GM19397 (cell line): Measurements from ENCODE around the gene NEBL.

Experiments used
- ATAC-seq: cut with Tn5 transposase; IDR thresholded peaks from one replicate; pipeline ENCODE4 v1.9.1; 2021; ENCODE audit warnings: mild to moderate bottlenecking, moderate library complexity; ENCODE audit not compliant: unreplicated experiment

Gene NEBL

DNA sequence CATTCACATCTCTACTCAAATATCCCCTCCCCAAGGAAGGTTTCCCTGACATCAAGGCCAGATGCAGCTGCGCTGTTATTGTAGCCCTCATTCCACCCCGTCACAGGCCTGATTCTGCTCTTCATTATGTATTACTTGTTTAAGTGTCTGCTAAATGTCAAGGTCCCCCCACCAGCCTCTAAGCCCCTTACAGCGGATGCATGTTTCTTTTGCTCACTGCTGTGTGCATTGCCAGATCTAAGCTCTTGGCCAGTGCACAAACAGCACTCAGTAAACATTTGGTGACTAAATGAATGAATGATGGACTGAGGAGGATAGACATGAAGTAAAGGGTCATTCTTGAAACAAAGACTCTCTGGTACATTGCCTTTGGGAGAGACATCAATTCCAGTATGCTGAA, 90.6 kb downstream of the NEBL start:
- ATAC-seq, result no peak

DNA sequence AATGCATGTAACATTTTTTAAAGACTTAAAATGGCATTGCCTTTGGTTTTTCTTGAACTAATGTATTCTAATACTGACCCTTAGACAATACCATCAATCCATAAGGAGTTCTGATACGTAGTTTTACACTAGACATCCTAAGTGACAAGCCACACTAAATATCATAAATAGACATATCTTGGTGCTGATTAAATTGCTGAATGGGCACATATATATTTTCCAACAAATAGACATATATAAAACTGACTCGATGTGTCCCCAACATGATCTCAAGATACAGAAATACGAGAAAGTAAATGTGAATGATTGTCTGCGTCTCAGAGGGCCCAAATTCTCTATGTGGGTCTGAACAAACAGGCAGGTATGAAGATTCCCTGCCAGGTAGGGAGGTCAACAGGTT, 99.8 kb downstream of the NEBL start:
- ATAC-seq, result no peak

DNA sequence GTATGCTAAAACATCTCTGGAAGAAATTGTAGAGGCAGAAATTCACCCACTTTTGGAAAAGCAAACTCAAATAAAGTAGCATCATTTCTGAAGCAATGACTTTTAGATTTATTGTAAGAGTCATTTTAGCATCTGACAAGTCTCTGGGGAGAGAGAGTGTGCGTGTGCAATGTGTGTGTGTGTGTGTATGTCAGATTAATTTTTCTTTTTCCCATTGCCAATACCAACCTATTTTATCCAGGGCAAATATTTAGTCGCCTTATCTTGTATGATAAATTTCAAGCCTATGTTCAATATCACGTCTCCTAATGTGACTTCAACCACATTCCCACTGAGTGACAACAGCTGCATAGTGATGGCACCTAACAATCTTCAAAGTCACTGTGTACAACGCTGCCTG, 101.7 kb downstream of the NEBL start:
- no peak for ATAC-seq

- ATAC-seq, result no peak
Measured at GRCh38 chr10:20785174-20785573, 111.9 kb downstream of the NEBL start.

DNA sequence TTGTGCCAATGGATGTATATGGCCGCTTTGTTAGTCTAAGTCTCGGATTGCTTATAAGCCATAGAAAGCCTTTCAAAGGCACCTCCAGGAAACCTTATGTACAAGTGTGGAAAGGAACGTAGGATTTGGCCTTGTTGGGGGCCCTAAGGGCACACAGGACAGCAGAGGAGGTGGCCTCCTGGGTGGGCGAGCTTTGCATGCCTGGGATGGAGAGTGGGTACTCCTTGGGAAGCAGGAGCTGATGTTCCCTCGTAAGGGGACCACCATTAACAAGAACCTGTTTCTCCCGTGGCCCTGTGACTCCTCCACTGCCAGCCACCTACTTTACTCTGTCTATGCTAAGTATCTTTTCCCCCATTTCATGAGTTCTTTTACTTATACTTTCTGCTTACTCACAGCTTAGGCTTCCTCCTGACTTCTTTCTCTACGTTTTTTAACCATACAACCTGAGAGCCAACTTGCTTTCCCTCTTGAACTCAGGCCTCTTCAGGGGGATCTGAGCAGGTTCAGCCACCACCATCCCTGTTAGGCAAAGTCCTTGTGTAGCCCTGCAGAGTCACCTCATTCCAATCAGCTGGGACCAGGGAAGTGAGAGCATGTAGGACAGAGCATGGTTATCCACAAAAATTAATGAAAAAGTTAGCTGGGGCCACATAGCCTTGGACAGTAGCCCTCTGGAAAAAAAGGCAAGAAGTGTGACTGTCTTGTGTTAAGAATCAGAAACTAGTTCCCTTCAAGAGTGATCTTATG, 118.9 kb downstream of the NEBL start:
- ATAC-seq, result no peak

GRCh38 chr10:20776384-20777118, 120.6 kb downstream of the NEBL start:
- no peak for ATAC-seq

DNA sequence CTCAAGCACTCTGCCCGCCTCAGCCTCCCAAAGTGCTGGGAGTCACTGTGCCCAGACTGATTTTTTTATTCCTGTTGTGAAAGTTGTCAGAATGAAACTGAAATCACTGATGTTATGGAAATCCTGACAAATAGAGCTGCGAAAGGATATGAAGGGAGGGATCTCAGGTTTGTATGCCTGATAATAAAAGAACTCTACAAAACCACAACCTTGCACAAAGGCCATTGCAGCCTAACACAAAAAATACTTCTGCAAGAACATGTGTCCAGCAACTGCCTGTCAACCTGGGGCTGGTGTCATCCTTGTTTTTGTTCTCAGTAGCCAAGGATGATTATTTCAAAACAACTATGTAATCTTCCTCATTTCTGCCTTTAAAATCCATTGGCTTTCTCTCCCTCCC, 126.1 kb downstream of the NEBL start:
- ATAC-seq, result no peak

GRCh38 chr10:20769481-20769880, 127.6 kb downstream of the NEBL start:
- no peak for ATAC-seq

DNA sequence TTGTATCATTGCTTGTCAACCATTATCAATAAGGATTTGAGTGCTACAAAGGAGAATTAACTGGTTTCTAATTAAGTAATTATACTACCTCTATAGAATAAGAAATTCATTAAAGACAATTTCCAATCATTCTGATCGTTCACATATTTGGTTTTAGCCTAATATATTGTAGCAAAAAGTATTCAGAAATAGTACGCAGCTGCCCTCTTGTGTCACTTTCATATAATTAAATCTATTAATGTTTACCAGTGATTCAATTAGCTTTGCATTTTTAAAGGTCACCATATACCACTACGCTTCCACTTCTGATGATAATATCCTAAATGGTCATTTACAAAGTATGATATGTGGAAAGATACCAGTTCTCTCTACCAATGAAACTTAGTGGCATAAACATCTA, 128.3 kb downstream of the NEBL start:
- no peak for ATAC-seq

GRCh38 chr10:20767028-20767427, 130.1 kb downstream of the NEBL start:
- ATAC-seq, result no peak

- ATAC-seq, result no peak
Measured at GRCh38 chr10:20765066-20765465, 132.0 kb downstream of the NEBL start.

GRCh38 chr10:20760460-20760859, 136.7 kb downstream of the NEBL start:
- no peak for ATAC-seq

GRCh38 chr10:20748551-20748950, 148.6 kb downstream of the NEBL start:
- no peak for ATAC-seq

DNA sequence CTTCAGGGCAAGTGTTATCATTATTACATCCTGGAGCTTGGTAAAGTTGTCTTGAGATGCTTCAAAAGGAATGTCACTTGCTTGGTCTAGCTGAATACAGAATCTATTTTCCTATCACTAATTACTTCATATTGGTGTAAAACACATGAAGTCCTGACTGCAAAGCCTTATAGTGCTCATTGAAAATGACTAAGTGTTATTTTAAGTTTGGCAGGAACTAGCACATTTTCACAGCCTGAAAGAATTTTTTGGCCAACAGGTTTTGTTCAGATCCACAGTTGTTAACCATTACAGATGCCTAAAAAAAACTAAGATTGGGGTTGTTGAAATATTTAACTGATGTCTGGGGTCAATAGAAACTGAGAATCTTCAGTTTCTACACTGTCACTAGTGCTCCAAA, 149.3 kb downstream of the NEBL start:
- no peak for ATAC-seq

DNA sequence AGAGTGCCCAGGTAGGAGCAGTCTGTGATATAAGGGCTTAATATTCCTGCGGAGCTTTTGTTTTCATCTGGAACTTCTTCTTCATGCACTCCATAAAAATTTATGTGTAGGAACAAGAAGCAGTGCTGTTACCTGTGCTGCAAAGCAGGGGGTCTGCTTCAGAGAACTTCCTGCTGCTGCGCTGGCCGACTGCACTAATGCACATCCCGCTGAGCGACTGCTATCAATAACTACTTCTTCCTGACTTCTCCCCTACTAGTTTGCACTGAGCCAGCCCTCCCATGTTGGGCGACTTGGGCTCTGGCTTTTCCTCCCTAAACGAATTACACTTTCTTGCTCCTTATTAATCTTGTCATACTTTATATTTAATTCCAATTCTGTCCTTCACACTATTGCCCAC, 150.3 kb downstream of the NEBL start:
- ATAC-seq, result no peak

DNA sequence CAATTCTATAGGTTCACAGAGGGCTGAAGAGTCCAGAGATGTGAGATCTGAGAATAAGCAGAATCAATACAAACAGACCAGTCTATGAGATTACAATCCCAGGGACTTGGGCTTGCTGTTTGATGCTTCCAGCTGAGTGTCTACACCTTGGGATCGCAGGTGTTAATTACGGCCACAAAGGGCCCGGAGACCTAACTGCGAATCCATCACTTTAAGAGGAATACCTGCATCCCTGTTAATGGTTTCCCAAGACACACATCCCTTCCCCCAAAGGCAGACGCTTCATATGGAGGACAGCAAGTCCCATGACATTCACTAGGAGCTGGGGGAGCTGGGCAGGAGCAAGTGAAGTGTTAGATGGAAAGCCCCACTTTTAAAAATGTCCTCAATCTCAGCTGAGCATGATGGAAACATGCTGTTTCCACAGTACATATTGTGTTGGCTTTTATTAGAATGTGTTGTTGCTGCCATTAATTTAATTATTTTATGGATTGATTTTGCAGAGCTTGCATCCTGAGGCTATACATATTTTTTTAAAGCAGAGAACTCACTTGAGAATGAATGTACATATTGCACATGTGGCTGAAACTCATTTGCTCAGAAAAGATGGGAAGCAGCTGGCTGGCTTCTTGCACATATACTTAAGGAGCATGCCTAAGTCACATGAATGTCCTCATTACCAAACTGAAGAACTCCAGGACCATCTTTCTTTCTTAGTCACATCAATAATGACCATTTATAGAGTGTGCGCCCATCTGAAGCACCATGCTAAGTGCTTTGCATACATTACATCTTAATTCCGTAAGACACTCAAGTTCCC, 151.3 kb downstream of the NEBL start:
- no peak for ATAC-seq

GRCh38 chr10:20744821-20745220, 152.3 kb downstream of the NEBL start:
- no peak for ATAC-seq

- ATAC-seq, result no peak
Measured at GRCh38 chr10:20743942-20744341, 153.2 kb downstream of the NEBL start.

DNA sequence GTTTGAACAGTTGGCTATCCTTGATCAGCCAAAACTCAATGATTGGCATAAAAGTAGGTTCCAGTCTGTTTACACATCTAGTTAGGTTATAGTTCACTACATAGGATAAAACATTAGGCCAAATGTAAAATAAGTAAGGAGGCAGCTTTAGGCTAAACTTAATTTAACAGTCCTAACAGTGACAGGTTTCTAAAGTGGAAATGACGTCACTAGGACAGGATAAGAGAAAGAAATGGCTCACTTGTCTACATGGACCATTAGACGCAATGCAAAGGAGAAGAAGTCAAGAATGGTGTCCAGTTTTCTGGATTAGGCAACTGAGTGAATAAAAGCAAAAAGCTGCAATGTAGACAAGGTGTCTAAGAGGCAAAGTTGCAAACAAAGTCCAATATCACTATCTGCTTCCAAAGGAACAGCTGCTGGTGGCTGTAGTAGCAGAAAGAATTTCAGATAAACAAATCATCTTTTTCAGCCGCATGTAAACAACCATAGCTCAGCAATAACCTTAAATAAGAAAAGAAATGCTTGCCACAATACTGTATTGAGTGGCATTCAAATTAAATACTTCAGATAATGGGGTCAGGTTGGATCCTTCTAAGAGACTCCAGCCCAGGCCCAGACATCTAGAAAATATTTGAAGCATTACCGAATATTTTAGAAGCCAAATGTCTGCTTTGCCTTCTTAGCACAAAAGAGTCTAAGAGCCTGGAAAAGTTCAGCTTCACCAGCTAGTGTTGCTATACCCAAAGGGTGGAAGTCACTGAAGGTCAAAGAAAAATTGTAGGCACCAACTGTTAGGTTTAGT, 154.2 kb downstream of the NEBL start:
- ATAC-seq, result no peak

DNA sequence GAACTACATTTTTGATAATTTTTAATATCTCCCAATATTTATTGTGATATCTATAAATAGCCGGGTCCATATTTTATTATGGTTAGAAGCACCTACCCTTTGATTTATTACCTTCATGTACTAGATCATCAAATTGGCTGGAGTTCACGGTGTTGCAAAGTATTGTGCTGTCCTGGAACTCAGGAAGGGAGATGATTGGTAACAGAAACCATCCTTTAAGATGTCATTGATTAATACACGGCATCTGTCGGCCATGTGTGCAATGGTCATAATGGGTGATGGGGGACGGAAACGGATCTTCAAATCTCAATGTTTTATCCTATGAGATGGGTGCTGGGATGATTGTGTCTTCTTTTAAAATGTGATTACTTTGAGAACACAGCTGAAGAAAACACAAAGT, 157.0 kb downstream of the NEBL start:
- no peak for ATAC-seq

GRCh38 chr10:20737107-20737506, 160.0 kb downstream of the NEBL start:
- no peak for ATAC-seq
